Measurements from ENCODE around the gene RGN. TPM values are rescaled to one million over a fixed set of nuclear protein-coding genes. Genes with fewer than 3 reads are reported as not detected.
"Not testable (repeated sequence)": the region's sequence is repeated elsewhere in the genome, so short reads cannot be mapped to it uniquely, and the experiment has no call there.

Gene RGN
- total RNA-seq, 4 donors from 2014 or later = 0.59 to 11.3 (median 4.0) TPM

DNA sequence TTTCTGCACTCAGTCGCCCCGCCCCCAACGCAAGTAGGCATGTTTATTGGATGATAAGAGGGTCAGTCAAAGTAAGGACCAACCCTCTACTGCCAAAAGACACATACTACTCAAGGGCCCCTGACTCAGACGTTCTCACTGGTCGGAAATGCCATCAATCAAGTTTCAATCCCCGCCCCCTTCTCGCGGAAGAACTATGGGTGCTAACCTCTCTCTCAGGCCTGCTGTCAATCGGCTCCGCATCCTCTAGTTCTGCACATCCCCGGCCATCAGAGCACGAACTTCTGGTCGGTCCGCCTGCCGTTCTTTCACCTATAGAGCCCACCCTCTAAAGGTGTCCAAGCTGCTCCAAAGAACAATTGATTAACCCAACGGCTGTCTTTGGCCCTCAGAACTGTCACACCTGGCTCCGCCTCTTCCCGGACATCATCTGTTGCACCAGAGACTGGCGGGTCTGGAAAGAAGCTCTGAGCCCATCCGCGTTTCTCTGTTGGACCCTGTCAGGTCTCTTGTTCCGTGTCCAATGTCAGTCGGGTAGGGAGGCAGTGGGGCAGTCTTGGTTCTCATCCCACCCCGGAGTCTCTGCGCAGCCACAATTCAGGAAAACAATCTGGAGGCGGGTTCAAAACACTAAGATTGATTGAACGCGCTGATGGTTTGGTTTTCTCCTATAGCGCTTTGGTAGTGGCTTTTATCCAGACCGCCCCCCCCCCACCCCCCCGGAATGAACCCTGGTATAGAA, 51.1 kb downstream of the RGN start:
- intact Hi-C loops (cut with DNase I; ENCODE audit: low total_unique reads) = no loop called here
- Histone ChIP-seq H3K27me3 (no peaks in the 10 kb centered on the region), H3K27ac (peak overlapping the region; percentile 80 to 81), H3K36me3 (no peaks in the 10 kb centered on the region), H3K4me1 (no peaks in the 10 kb centered on the region), H3K4me3 (peak overlapping the region; percentile 41 to 48), H3K9me3 (no peaks in the 10 kb centered on the region)
- DNase-seq = peak; percentile 92 to 95
- TF ChIP-seq, protein P1, sequence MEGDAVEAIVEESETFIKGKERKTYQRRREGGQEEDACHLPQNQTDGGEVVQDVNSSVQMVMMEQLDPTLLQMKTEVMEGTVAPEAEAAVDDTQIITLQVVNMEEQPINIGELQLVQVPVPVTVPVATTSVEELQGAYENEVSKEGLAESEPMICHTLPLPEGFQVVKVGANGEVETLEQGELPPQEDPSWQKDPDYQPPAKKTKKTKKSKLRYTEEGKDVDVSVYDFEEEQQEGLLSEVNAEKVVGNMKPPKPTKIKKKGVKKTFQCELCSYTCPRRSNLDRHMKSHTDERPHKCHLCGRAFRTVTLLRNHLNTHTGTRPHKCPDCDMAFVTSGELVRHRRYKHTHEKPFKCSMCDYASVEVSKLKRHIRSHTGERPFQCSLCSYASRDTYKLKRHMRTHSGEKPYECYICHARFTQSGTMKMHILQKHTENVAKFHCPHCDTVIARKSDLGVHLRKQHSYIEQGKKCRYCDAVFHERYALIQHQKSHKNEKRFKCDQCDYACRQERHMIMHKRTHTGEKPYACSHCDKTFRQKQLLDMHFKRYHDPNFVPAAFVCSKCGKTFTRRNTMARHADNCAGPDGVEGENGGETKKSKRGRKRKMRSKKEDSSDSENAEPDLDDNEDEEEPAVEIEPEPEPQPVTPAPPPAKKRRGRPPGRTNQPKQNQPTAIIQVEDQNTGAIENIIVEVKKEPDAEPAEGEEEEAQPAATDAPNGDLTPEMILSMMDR (IDR thresholded peaks at IDR 0.05) = no peak
- no peak for TF ChIP-seq POLR2A (IDR thresholded peaks at IDR 0.05)

DNA sequence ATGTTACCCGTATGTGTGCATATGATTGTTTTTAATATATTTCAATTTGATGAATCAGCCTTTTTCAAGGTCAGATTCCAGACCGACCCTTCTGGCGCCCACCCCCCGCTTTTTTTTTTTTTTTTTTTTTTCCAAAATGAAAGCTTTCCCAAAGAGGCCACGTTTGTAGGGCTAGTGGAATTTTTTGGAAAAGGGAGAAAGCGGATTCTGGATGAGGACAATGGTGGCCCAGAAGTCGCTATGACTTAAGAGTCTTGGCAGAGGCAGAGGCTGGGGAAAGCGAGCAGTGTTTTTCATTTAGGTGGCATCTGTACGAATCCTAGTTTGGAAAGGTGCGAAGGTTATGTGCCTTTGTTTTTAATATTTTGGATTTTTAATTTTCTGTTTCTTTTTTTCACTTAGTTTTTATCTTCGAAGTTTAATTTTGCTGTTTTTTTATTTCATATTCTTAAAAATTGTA, 51.7 kb downstream of the RGN start:
- intact Hi-C loops (cut with DNase I; ENCODE audit: low total_unique reads) = no loop called here
- H3K4me3 ChIP-seq = peak overlapping the region; percentile 41 to 48

DNA sequence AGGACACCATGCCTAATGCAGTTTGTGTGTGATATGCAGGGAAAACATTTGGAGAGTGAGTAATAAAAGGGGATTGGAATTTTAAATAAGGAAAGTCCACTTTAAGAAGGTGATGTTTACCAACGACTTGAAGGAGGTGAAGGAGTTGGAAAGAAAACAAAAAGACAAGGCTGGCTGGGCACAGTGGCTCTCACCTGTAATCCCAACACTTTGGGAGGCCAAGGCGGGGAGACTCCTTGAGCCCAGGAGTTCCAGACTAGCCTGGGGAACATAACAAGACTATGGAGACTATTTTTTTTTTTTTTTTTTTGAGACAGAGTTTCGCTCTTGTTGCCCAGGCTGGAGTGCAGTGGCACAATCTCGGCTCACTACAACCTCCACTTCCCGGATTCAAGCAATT, 55.2 kb downstream of the RGN start:
- Histone ChIP-seq H3K36me3 (no peaks in the 10 kb centered on the region), H3K27ac (no peak overlapping the region), H3K9me3 (no peaks in the 10 kb centered on the region), H3K4me1 (no peaks in the 10 kb centered on the region), H3K27me3 (no peaks in the 10 kb centered on the region), H3K4me3 (no peak overlapping the region)
- DNase-seq = no peak
- no peak for TF ChIP-seq POLR2A (IDR thresholded peaks at IDR 0.05)
- TF ChIP-seq, protein P1 (IDR thresholded peaks at IDR 0.05) = no peak
- intact Hi-C loops (cut with DNase I; ENCODE audit: low total_unique reads) = no loop called here

More for the DNA sequence above, 51.7 kb downstream of the RGN start:
- DNase-seq = no peak
- H3K4me1 ChIP-seq = no peaks in the 10 kb centered on the region
- H3K9me3 ChIP-seq = no peaks in the 10 kb centered on the region
- H3K36me3 ChIP-seq = no peaks in the 10 kb centered on the region
- no peaks in the 10 kb centered on the region for H3K27me3 ChIP-seq
- H3K27ac ChIP-seq = peak overlapping the region; percentile 80 to 81
- TF ChIP-seq, protein P1 (IDR thresholded peaks at IDR 0.05) = no peak
- TF ChIP-seq POLR2A (IDR thresholded peaks at IDR 0.05) = no peak

DNA sequence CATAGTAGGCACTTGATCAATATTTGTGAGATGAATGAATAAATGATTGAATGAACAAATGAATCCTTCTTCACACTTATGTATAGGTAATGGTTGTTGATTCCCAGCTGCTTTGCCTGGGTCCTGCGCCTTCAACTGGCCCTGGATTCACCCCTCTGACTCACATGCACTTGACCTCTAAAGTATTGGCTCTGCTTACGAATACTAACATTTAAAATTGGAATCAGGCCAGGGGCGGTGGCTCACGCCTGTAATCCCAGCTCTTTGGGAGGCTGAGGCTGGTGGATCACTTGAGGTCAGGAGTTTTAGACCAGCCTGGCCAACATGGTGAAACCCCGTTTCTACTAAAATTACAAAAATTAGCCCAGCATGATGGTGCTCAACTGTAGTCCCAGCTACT, 57.4 kb downstream of the RGN start:
- DNase-seq; intact Hi-C loops (cut with DNase I; ENCODE audit: low total_unique reads); H3K27me3 ChIP-seq; H3K4me3 ChIP-seq; H3K4me1 ChIP-seq; H3K36me3 ChIP-seq; H3K27ac ChIP-seq; H3K9me3 ChIP-seq: not testable (repeated sequence)

DNA sequence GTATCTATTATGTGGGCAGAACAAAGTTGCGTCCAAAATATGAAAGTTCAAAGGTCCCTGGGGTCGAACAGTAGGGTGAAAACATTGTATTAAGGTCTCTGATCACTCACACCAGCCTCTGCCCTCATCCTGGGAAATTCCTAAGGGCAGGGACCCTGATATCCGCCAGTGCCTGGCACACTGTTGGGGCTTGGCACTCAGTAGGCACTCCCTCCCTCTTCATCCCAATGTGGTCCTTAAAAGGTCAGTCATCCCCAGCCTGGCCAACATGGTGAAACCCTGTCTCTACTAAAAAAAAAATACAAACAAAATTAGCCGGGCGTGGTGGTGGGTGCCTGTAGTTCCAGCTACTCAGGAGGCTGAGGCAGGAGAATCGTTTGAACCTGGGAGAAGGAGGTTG, 59.9 kb downstream of the RGN start:
- DNase-seq = no peak
- TF ChIP-seq, protein P1 (IDR thresholded peaks at IDR 0.05) = no peak
- TF ChIP-seq POLR2A (IDR thresholded peaks at IDR 0.05) = no peak
- H3K4me1 ChIP-seq = no peaks in the 10 kb centered on the region
- intact Hi-C loops (cut with DNase I; ENCODE audit: low total_unique reads) = no loop called here
- H3K9me3 ChIP-seq = no peaks in the 10 kb centered on the region
- H3K27me3 ChIP-seq = peaks cover 0 to 2% of the 10 kb centered on the region in 2 donors
- no peaks in the 10 kb centered on the region for H3K36me3 ChIP-seq
- H3K27ac ChIP-seq = no peak overlapping the region
- no peak overlapping the region for H3K4me3 ChIP-seq

Small RNA genes within 50 kb of the gene (small RNA-seq; reads per million reads assigned to genes)
- gene RNU12-2P (not detected), gene RNU6-1189P (not detected)

Other genes starting within 250 kb of the RGN start
- 10 to 100 TPM in 1 of 4 donors, 1 to 10 TPM in 3; 1.0 to 33.0 (median 7.0) TPM for gene RP2, start 241.4 kb upstream of the RGN start, total RNA-seq
- gene JADE3, start 166.0 kb upstream of the RGN start, total RNA-seq = 10 to 100 TPM in 2 of 4 donors, 1 to 10 TPM in 2; 6.9 to 15.5 (median 10.2) TPM
- gene NDUFB11, start 66.3 kb downstream of the RGN start, total RNA-seq = 10 to 100 TPM; 28.6 to 42.6 (median 35.5) TPM
- gene RBM10, start 66.8 kb downstream of the RGN start, total RNA-seq = 10 to 100 TPM in 2 of 4 donors, 1 to 10 TPM in 2; 4.4 to 45.4 (median 22.3) TPM
- 100 to 1,000 TPM in 3 of 4 donors, 10 to 100 TPM in 1; 72.9 to 187 (median 149) TPM for gene UBA1, start 115.4 kb downstream of the RGN start, total RNA-seq
- gene CDK16, start 140.2 kb downstream of the RGN start, total RNA-seq = 10 to 100 TPM; 23.2 to 80.5 (median 74.3) TPM
- gene USP11, start 154.6 kb downstream of the RGN start, total RNA-seq = 100 to 1,000 TPM in 3 of 4 donors, 10 to 100 TPM in 1; 53.2 to 181 (median 135) TPM